ENCODE results near the gene SLMAP. TPM values are rescaled to one million over a fixed set of nuclear protein-coding genes. Genes with fewer than 3 reads are reported as not detected.

SLMAP gene
- total and polyA plus RNA-seq, 7 donors: 28.2 to 745 (median 300) TPM

- Histone ChIP-seq H3K4me3 (no peak overlapping the region), H3K4me1 (no peaks in the 10 kb centered on the region), H3K27me3 (no peaks in the 10 kb centered on the region), H3K9me3 (no peaks in the 10 kb centered on the region), H3K27ac (no peak overlapping the region), H3K36me3 (no peaks in the 10 kb centered on the region)
- no peak for TF ChIP-seq EP300 (IDR thresholded peaks at IDR 0.05)
- TF ChIP-seq POLR2A (IDR thresholded peaks at IDR 0.05): no peak
- no peak for TF ChIP-seq POLR2AphosphoS5 (IDR thresholded peaks at IDR 0.05)
- WGBS, 2 donors: 69 to 87% methylated on average over 4 of the region's 4 CpGs
- no peak for DNase-seq
- intact Hi-C loops (cut with DNase I): no loop called here
These were observed 40.4 kb upstream of the SLMAP start for GRCh38 chr3:57715686-57716085.

- no peak overlapping the region for H3K27ac ChIP-seq
- no peak for TF ChIP-seq EP300 (IDR thresholded peaks at IDR 0.05)
- no peak for TF ChIP-seq POLR2AphosphoS5 (IDR thresholded peaks at IDR 0.05)
- no peak for TF ChIP-seq CTCF (IDR thresholded peaks at IDR 0.05)
- no peak for TF ChIP-seq POLR2A (IDR thresholded peaks at IDR 0.05)
- H3K4me1 ChIP-seq: no peaks in the 10 kb centered on the region
- DNase-seq: no peak
- WGBS, 2 donors: 94 to 96% methylated on average over 6 of the region's 6 CpGs
- no peaks in the 10 kb centered on the region for H3K36me3 ChIP-seq
- no peak overlapping the region for H3K4me3 ChIP-seq
- no peaks in the 10 kb centered on the region for H3K9me3 ChIP-seq
- no peaks in the 10 kb centered on the region for H3K27me3 ChIP-seq
- intact Hi-C loops (cut with DNase I): no loop called here
These were observed 38.8 kb upstream of the SLMAP start for GRCh38 chr3:57717205-57717868.

GRCh38 chr3:57718118-57718517 is 38.0 kb upstream of the SLMAP start:
- Histone ChIP-seq H3K4me3 (no peak overlapping the region), H3K4me1 (no peaks in the 10 kb centered on the region), H3K27me3 (no peaks in the 10 kb centered on the region), H3K9me3 (no peaks in the 10 kb centered on the region), H3K36me3 (no peaks in the 10 kb centered on the region), H3K27ac (no peak overlapping the region)
- no peak for TF ChIP-seq POLR2AphosphoS5 (IDR thresholded peaks at IDR 0.05)
- no peak for TF ChIP-seq POLR2A (IDR thresholded peaks at IDR 0.05)
- no peak for TF ChIP-seq EP300 (IDR thresholded peaks at IDR 0.05)
- TF ChIP-seq CTCF (IDR thresholded peaks at IDR 0.05): no peak
- 91 to 96% methylated on average over 1 of the region's 1 CpG for WGBS, 2 donors
- no peak for DNase-seq
- intact Hi-C loops (cut with DNase I): no loop called here

GRCh38 chr3:57726397-57726796 is 29.7 kb upstream of the SLMAP start:
- no peak for DNase-seq
- no peak overlapping the region for H3K27ac ChIP-seq
- intact Hi-C loops (cut with DNase I): no loop called here
- no peaks in the 10 kb centered on the region for H3K9me3 ChIP-seq
- no peak overlapping the region for H3K4me3 ChIP-seq
- H3K36me3 ChIP-seq: no peaks in the 10 kb centered on the region
- no peak for TF ChIP-seq POLR2A (IDR thresholded peaks at IDR 0.05)
- no peak for TF ChIP-seq CTCF (IDR thresholded peaks at IDR 0.05)
- no peak for TF ChIP-seq EP300 (IDR thresholded peaks at IDR 0.05)
- no peak for TF ChIP-seq POLR2AphosphoS5 (IDR thresholded peaks at IDR 0.05)
- H3K4me1 ChIP-seq: no peaks in the 10 kb centered on the region
- H3K27me3 ChIP-seq: no peaks in the 10 kb centered on the region

- Histone ChIP-seq H3K4me1 (no peaks in the 10 kb centered on the region), H3K27ac (no peak overlapping the region), H3K36me3 (no peaks in the 10 kb centered on the region), H3K27me3 (no peaks in the 10 kb centered on the region), H3K9me3 (no peaks in the 10 kb centered on the region), H3K4me3 (no peak overlapping the region)
- intact Hi-C loops (cut with DNase I): no loop called here
- 89 to 90% methylated on average over 5 of the region's 5 CpGs for WGBS, 2 donors
- DNase-seq: no peak
- TF ChIP-seq CTCF (IDR thresholded peaks at IDR 0.05): no peak
These were observed 29.0 kb upstream of the SLMAP start for GRCh38 chr3:57727106-57727505.

All from sigmoid colon (tissue), 7 donors.